ENCODE measurements around the gene PRDM2. TPM values are rescaled to one million over a fixed set of nuclear protein-coding genes. Genes with fewer than 3 reads are reported as not detected.

Gene PRDM2
- total RNA-seq, 4 donors from 2014 or later = 54.4 to 99.1 (median 63.1) TPM

GRCh38 chr1:13802782-13803545 lies 103.0 kb downstream of the PRDM2 start:
- Histone ChIP-seq H3K4me1 (peaks cover 40% of the 10 kb centered on the region), H3K27me3 (no peaks in the 10 kb centered on the region), H3K36me3 (no peaks in the 10 kb centered on the region), H3K27ac (no peak overlapping the region), H3K4me3 (no peak overlapping the region), H3K9me3 (no peaks in the 10 kb centered on the region)
- TF ChIP-seq EP300 (IDR thresholded peaks at IDR 0.05) (no peak), POLR2AphosphoS5 (IDR thresholded peaks at IDR 0.05) (no peak), CTCF (IDR thresholded peaks at IDR 0.05) (no peak), POLR2A (IDR thresholded peaks at IDR 0.05) (no peak)
- no peak for DNase-seq (ENCODE audit: low spot score in 2 of 2)
- 93% methylated on average over 19 of the region's 19 CpGs for WGBS

GRCh38 chr1:13803546-13804239 lies 103.7 kb downstream of the PRDM2 start:
- Histone ChIP-seq H3K36me3 (no peaks in the 10 kb centered on the region), H3K4me1 (peaks cover 40% of the 10 kb centered on the region), H3K9me3 (no peaks in the 10 kb centered on the region), H3K4me3 (no peak overlapping the region), H3K27me3 (no peaks in the 10 kb centered on the region), H3K27ac (no peak overlapping the region)
- TF ChIP-seq CTCF (IDR thresholded peaks at IDR 0.05) (no peak), EP300 (IDR thresholded peaks at IDR 0.05) (no peak), POLR2A (IDR thresholded peaks at IDR 0.05) (no peak), POLR2AphosphoS5 (IDR thresholded peaks at IDR 0.05) (no peak)
- 92% methylated on average over 18 of the region's 18 CpGs for WGBS
- no peak for DNase-seq (ENCODE audit: low spot score in 2 of 2)

- H3K4me3 ChIP-seq = no peak overlapping the region
- no peaks in the 10 kb centered on the region for H3K9me3 ChIP-seq
- peaks cover 35% of the 10 kb centered on the region for H3K4me1 ChIP-seq
- no peak overlapping the region for H3K27ac ChIP-seq
- TF ChIP-seq POLR2AphosphoS5 (IDR thresholded peaks at IDR 0.05) (no peak), EP300 (IDR thresholded peaks at IDR 0.05) (no peak)
- H3K36me3 ChIP-seq = no peaks in the 10 kb centered on the region
- WGBS = 92% methylated on average over 11 of the region's 11 CpGs
- no peaks in the 10 kb centered on the region for H3K27me3 ChIP-seq
- no peak for DNase-seq (ENCODE audit: low spot score in 2 of 2)
Measured at GRCh38 chr1:13804240-13804633, 104.2 kb downstream of the PRDM2 start.

GRCh38 chr1:13805431-13805830 lies 105.4 kb downstream of the PRDM2 start:
- Histone ChIP-seq H3K27ac (no peak overlapping the region), H3K27me3 (no peaks in the 10 kb centered on the region), H3K36me3 (no peaks in the 10 kb centered on the region), H3K9me3 (no peaks in the 10 kb centered on the region), H3K4me3 (no peak overlapping the region), H3K4me1 (peaks cover 23% of the 10 kb centered on the region)
- WGBS = 63% methylated on average over 4 of the region's 5 CpGs
- DNase-seq (ENCODE audit: low spot score in 2 of 2) = no peak
- TF ChIP-seq POLR2AphosphoS5 (IDR thresholded peaks at IDR 0.05) = no peak
- TF ChIP-seq POLR2A (IDR thresholded peaks at IDR 0.05) = no peak
- no peak for TF ChIP-seq EP300 (IDR thresholded peaks at IDR 0.05)
- TF ChIP-seq CTCF (IDR thresholded peaks at IDR 0.05) = no peak

- no peaks in the 10 kb centered on the region for H3K36me3 ChIP-seq
- peaks cover 16% of the 10 kb centered on the region for H3K4me1 ChIP-seq
- no peak overlapping the region for H3K4me3 ChIP-seq
- TF ChIP-seq POLR2AphosphoS5 (IDR thresholded peaks at IDR 0.05) (no peak), POLR2A (IDR thresholded peaks at IDR 0.05) (no peak), CTCF (IDR thresholded peaks at IDR 0.05) (no peak), EP300 (IDR thresholded peaks at IDR 0.05) (no peak)
- no peaks in the 10 kb centered on the region for H3K27me3 ChIP-seq
- WGBS = 93% methylated on average over 13 of the region's 13 CpGs
- no peaks in the 10 kb centered on the region for H3K9me3 ChIP-seq
- no peak overlapping the region for H3K27ac ChIP-seq
- DNase-seq (ENCODE audit: low spot score in 2 of 2) = no peak
Measured at GRCh38 chr1:13806108-13806507, 106.1 kb downstream of the PRDM2 start.

Data from suprapubic skin (tissue), 4 donors.